Endodermal cell (in vitro differentiated cells): ENCODE measurements around the gene NRXN3. TPM values are rescaled to one million over a fixed set of nuclear protein-coding genes. Genes with fewer than 3 reads are reported as not detected.

Experiments used
- DNase-seq: peaks from one replicate; pipeline ENCODE4 v3.0.0-alpha.2; 2017
- H3K27ac ChIP-seq: 2 replicates; pipeline ENCODE4 v1.5.1; 2013; ENCODE audit warnings: mild to moderate bottlenecking, low read depth, low read length, moderate library complexity
- H3K27me3 ChIP-seq: 2 replicates; pipeline ENCODE4 v1.6.1; 2013; ENCODE audit warnings: mild to moderate bottlenecking, low read length, moderate library complexity; ENCODE audit not compliant: insufficient read depth, control insufficient read depth, poor library complexity, severe bottlenecking
- H3K36me3 ChIP-seq: 2 replicates; pipeline ENCODE4 v1.7.0; 2013; ENCODE audit warnings: mild to moderate bottlenecking, low read length, moderate library complexity; ENCODE audit not compliant: control insufficient read depth, insufficient read depth
- H3K4me1 ChIP-seq: one replicate; pipeline ENCODE4 v1.7.0; 2013; ENCODE audit warnings: low read length; ENCODE audit not compliant: control insufficient read depth, insufficient read depth
- H3K4me3 ChIP-seq: 2 replicates; pipeline ENCODE4 v1.5.1; 2013; ENCODE audit warnings: mild to moderate bottlenecking, low read length, moderate library complexity
- H3K9ac ChIP-seq: 2 replicates; pipeline ENCODE4 v1.6.1; 2013; ENCODE audit warnings: mild to moderate bottlenecking, low read length, moderate library complexity; ENCODE audit not compliant: poor library complexity, severe bottlenecking; ENCODE audit errors: extremely low read depth
- H3K9me3 ChIP-seq: 2 replicates; pipeline ENCODE4 v1.6.1; 2013; ENCODE audit warnings: mild to moderate bottlenecking, low read length, moderate library complexity; ENCODE audit not compliant: control insufficient read depth
- H3K27ac Mint-ChIP-seq: 2 replicates; pipeline ENCODE4 v1.8.0; 2020; ENCODE audit warnings: mixed read lengths
- H3K27me3 Mint-ChIP-seq: 2 replicates; pipeline ENCODE4 v1.8.0; 2021; ENCODE audit warnings: mild to moderate bottlenecking, mixed read lengths; ENCODE audit not compliant: insufficient read depth
- H3K36me3 Mint-ChIP-seq: 2 replicates; pipeline ENCODE4 v1.8.0; 2020; ENCODE audit warnings: low read depth, mixed read lengths
- H3K4me1 Mint-ChIP-seq: 2 replicates; pipeline ENCODE4 v1.8.0; 2020; ENCODE audit warnings: mixed read lengths
- H3K4me3 Mint-ChIP-seq: 2 replicates; pipeline ENCODE4 v1.8.0; 2020; ENCODE audit warnings: mild to moderate bottlenecking, moderate library complexity, mixed read lengths
- H3K9me3 Mint-ChIP-seq: 2 replicates; pipeline ENCODE4 v1.8.0; 2020; ENCODE audit warnings: mild to moderate bottlenecking, mixed read lengths
- WGBS, 2 experiments: methylation state at CpG; one replicate each; pipeline versions ENCODE4 v1.1.5 to v1.1.7; 2013; ENCODE audit warnings: missing lambda C conversion rate in 2 of 2, mixed read lengths in 1 of 2; ENCODE audit not compliant: insufficient coverage in 1 of 2, insufficient read length in 1 of 2; 5-methylcytosine and 5-hydroxymethylcytosine counted together
- total RNA-seq, 2 donors: library from RNA; stranded (reverse); fragmentation: NEBNext Ultra II Directional in 1 of 2; extraction: Animal tissue kit (Norgen Biotek cat#: 25700) in 1 of 2; gene quantifications; 2 replicates in 1 of 2; 3 replicates in 1 of 2; pipeline ENCODE4 v1.2.1, GENCODE V29; 2021
- TF ChIP-seq, protein P1 (sequence below): fragments of 200-600 bp; sonication (generic); conservative IDR thresholded peaks from 2 replicates; pipeline ENCODE4 v1.5.0; 2021; ENCODE audit warnings: antibody characterized with exemption, mild to moderate bottlenecking

The NRXN3 gene
- total RNA-seq, 2 donors from 2014 or later = 20.9 to 21.4 TPM

DNA sequence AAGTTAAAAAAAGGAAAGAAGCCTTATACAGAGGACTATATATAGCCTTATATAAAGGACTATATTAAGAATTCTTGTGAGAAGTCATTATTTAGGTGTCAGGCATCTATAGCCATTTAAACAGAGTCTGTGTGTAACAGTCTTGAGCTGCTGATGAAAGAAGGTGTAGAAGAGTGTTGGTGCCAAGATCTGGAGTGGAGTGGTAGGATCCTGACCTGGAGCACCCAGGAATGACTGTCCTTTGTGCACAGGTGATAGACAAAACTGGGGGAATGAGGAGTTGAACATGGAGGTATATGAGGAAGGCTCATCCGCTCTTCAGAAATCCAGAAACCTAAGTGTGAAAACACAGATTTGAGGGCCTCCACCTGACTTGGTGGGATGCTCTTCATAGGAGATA lies 747.3 kb downstream of the NRXN3 start:
- Histone ChIP-seq H3K27me3 (no peaks in the 10 kb centered on the region), H3K27ac (no peak overlapping the region), H3K9ac (no peak overlapping the region), H3K36me3 (no peaks in the 10 kb centered on the region), H3K4me3 (no peak overlapping the region), H3K9me3 (no peaks in the 10 kb centered on the region), H3K4me1 (no peaks in the 10 kb centered on the region)
- H3K36me3 Mint-ChIP-seq = no peaks in the 10 kb centered on the region
- DNase-seq = no peak
- no peaks in the 10 kb centered on the region for H3K4me1 Mint-ChIP-seq
- H3K27me3 Mint-ChIP-seq = peaks cover 4% of the 10 kb centered on the region
- 100% methylated on average over 1 of the region's 1 CpG; no CpG with 5 or more reads in 1 of the 2 experiments for WGBS, 2 experiments
- H3K27ac Mint-ChIP-seq = no peak overlapping the region
- H3K4me3 Mint-ChIP-seq = no peak overlapping the region
- no peaks in the 10 kb centered on the region for H3K9me3 Mint-ChIP-seq
- TF ChIP-seq, protein P1, sequence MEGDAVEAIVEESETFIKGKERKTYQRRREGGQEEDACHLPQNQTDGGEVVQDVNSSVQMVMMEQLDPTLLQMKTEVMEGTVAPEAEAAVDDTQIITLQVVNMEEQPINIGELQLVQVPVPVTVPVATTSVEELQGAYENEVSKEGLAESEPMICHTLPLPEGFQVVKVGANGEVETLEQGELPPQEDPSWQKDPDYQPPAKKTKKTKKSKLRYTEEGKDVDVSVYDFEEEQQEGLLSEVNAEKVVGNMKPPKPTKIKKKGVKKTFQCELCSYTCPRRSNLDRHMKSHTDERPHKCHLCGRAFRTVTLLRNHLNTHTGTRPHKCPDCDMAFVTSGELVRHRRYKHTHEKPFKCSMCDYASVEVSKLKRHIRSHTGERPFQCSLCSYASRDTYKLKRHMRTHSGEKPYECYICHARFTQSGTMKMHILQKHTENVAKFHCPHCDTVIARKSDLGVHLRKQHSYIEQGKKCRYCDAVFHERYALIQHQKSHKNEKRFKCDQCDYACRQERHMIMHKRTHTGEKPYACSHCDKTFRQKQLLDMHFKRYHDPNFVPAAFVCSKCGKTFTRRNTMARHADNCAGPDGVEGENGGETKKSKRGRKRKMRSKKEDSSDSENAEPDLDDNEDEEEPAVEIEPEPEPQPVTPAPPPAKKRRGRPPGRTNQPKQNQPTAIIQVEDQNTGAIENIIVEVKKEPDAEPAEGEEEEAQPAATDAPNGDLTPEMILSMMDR = no peak

DNA sequence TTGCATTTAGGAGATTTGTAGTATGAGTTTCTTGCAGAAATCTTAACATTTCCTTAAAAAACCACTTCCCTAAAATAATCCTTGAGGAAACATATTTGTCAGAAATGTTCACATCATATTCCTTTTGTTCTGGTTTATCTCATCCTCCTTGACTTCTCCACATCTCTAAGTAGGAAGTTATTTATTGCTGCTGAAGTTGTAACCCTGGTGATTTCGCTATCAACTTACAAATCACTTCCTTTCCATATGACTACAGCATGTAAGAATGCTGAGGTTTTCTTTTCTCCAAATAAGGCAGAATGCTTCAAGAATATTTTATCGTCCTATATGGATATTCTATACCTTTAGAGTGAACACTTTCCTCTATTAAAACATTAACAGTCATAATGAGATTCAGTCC lies 751.7 kb downstream of the NRXN3 start:
- Mint-ChIP-seq H3K4me1 (peaks cover 12% of the 10 kb centered on the region), H3K27me3 (no peaks in the 10 kb centered on the region), H3K4me3 (no peak overlapping the region), H3K9me3 (no peaks in the 10 kb centered on the region), H3K27ac (no peak overlapping the region), H3K36me3 (no peaks in the 10 kb centered on the region)
- WGBS, 2 experiments = 80 to 90% methylated on average over 1 to 2 of the region's 2 CpGs
- TF ChIP-seq, protein P1 = no peak
- Histone ChIP-seq H3K27ac (no peak overlapping the region), H3K4me1 (peaks cover 9% of the 10 kb centered on the region), H3K9ac (no peak overlapping the region), H3K36me3 (no peaks in the 10 kb centered on the region), H3K4me3 (no peak overlapping the region), H3K9me3 (no peaks in the 10 kb centered on the region), H3K27me3 (no peaks in the 10 kb centered on the region)
- no peak for DNase-seq

DNA sequence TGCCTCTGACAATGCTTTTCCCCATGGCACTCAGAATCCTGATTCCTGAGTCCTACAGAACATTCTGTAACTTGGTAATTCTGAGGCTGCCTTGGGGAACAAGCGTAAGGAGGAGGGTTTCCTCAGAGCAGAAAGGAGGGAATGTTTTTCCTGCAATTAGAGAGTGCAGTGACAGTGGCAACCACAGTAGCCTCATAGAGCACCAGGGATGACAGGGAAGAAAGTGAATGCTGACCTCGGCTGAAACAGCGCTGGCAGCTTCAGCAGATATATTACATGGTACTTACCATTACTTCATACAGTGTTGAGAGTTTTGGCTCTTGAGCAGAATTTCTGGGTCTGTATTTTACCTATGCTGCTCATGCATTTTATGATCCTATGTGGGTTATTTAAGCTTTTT lies 757.1 kb downstream of the NRXN3 start:
- Histone ChIP-seq H3K9ac (no peak overlapping the region), H3K4me1 (peaks cover 13% of the 10 kb centered on the region), H3K4me3 (no peak overlapping the region), H3K36me3 (no peaks in the 10 kb centered on the region), H3K27ac (no peak overlapping the region), H3K27me3 (peaks cover 3% of the 10 kb centered on the region), H3K9me3 (peaks cover 5% of the 10 kb centered on the region)
- Mint-ChIP-seq H3K4me3 (no peak overlapping the region), H3K36me3 (no peaks in the 10 kb centered on the region), H3K9me3 (peaks cover 6% of the 10 kb centered on the region), H3K27me3 (peaks cover 11% of the 10 kb centered on the region), H3K27ac (no peak overlapping the region), H3K4me1 (peaks cover 18% of the 10 kb centered on the region)
- TF ChIP-seq, protein P1 = no peak
- 85 to 86% methylated on average over 1 to 3 of the region's 3 CpGs for WGBS, 2 experiments
- DNase-seq = no peak
